DND-41 (cell line): ENCODE data around the gene SLC6A3.

ENCODE experiments used
- CTCF ChIP-seq: IDR thresholded peaks from 2 replicates; pipeline ENCODE4 v1.5.1; 2012; ENCODE audit warnings: borderline replicate concordance, low read length, moderate library complexity, mild to moderate bottlenecking; ENCODE audit not compliant: poor library complexity, severe bottlenecking; ENCODE audit errors: extremely low read depth
- EZH2 ChIP-seq: IDR thresholded peaks from 3 replicates; pipeline ENCODE4 v1.6.1; 2012; ENCODE audit warnings: borderline replicate concordance, low read depth, mild to moderate bottlenecking, moderate library complexity, low read length, inconsistent platforms; ENCODE audit not compliant: severe bottlenecking

GRCh38 chr5:1448511-1449011 lies 3.3 kb upstream of the SLC6A3 start:
- TF ChIP-seq CTCF = peak; percentile 9
- TF ChIP-seq EZH2 = no peak
